K562 (cell line): ENCODE results near the gene COG7. TPM values are rescaled to one million over a fixed set of nuclear protein-coding genes. Genes with fewer than 3 reads are reported as not detected.

Experiments
- ATAC-seq: fragments of 200-7000 bp; cut with Tn5 transposase; 3 replicates; pipeline ENCODE4 v1.9.1; 2020; ENCODE audit warnings: moderate library complexity
- BruUV-seq: library from RNA; stranded (reverse); fragments of 400-500 nt; replicated peaks from 2 replicates; lab custom pipeline; 2021; lab: Mats Ljungman, UMichigan
- CTCF ChIA-PET: fragments of 300-600 bp; formaldehyde crosslinking; extraction: SDS; loops from one replicate; lab custom pipeline; 2021; ENCODE audit warnings: low intra/inter-chr PET ratio; lab: Yijun Ruan, JAX
- POLR2A ChIA-PET: fragments of 300-600, 350-650 bp; sonication (Branson Sonifier 250); formaldehyde crosslinking; extraction: SDS; loops from one replicate; lab custom pipeline; 2021; ENCODE audit warnings: antibody characterized with exemption, inconsistent platforms; lab: Yijun Ruan, JAX
- DNase-seq, 4 experiments: peaks; one replicate each; pipeline versions ENCODE4 v3.0.0 to v3.0.0-alpha.2; 2011 to 2018; ENCODE audit warnings: low spot score in 3 of 4, mixed read lengths in 3 of 4; ENCODE audit errors: extremely low read depth in 1 of 4
- FAIRE-seq: peaks from 2 replicates; lab custom pipeline; 2011; peaks lifted over from hg19 to GRCh38; lab: Jason Lieb, UNC
- H2AFZ ChIP-seq: 2 replicates; pipeline ENCODE4 v1.6.0; 2011; ENCODE audit warnings: low read depth, low read length, control low read depth, inconsistent platforms
- H3K27ac ChIP-seq: fragments of 200-600 bp; 3 replicates; pipeline ENCODE4 v1.8.0; 2011; ENCODE audit warnings: low read depth, mild to moderate bottlenecking, control low read depth, inconsistent platforms, low read length, moderate library complexity, mixed read lengths; ENCODE audit errors: extremely low read depth
- H3K27me3 ChIP-seq, 2 experiments: fragments of 300-600 bp in 1 of 2; 2 replicates in 1 of 2; 3 replicates in 1 of 2; pipeline versions ENCODE4 v1.6.0 to v1.8.0; 2011; ENCODE audit warnings: inconsistent platforms in 2 of 2, low read length in 2 of 2, mild to moderate bottlenecking in 1 of 2, mixed read lengths in 1 of 2, moderate library complexity in 1 of 2; ENCODE audit not compliant: control insufficient read depth in 2 of 2, insufficient read depth in 2 of 2
- H3K36me3 ChIP-seq: fragments of 300-600 bp; 3 replicates; pipeline ENCODE4 v1.8.0; 2011; ENCODE audit warnings: mild to moderate bottlenecking, low read length, inconsistent platforms; ENCODE audit not compliant: control insufficient read depth, insufficient read depth
- H3K4me1 ChIP-seq, 2 experiments: fragments of 200-600 bp in 1 of 2; replicated peaks in 1 of 2; 2 replicates in 1 of 2; 3 replicates in 1 of 2; pipeline versions ENCODE4 v1.5.1 to v1.8.0; 2011; ENCODE audit warnings: inconsistent platforms in 2 of 2, low read length in 2 of 2, mild to moderate bottlenecking in 1 of 2, mixed read lengths in 1 of 2, moderate library complexity in 1 of 2; ENCODE audit not compliant: control insufficient read depth in 2 of 2, insufficient read depth in 2 of 2
- H3K4me2 ChIP-seq: 2 replicates; pipeline ENCODE4 v1.6.1; 2011; ENCODE audit warnings: low read length, control low read depth, inconsistent platforms, mixed read lengths; ENCODE audit not compliant: insufficient read depth
- H3K4me3 ChIP-seq: fragments of 200-600 bp; sonication (generic), shearing (Covaris generic); 2 replicates; pipeline ENCODE4 v1.5.1; 2016; ENCODE audit warnings: control low read depth, inconsistent platforms
- H3K79me2 ChIP-seq: fragments of 200-600 bp; 3 replicates; pipeline ENCODE4 v1.8.0; 2011; ENCODE audit warnings: low read length, inconsistent platforms; ENCODE audit not compliant: control insufficient read depth, insufficient read depth
- H3K9ac ChIP-seq, 2 experiments: 2 replicates each; pipeline versions ENCODE4 v1.6.0 to v1.6.1; 2011; ENCODE audit warnings: low read depth in 2 of 2, low read length in 2 of 2, control low read depth in 1 of 2, inconsistent platforms in 1 of 2, mild to moderate bottlenecking in 1 of 2, mixed read lengths in 1 of 2; ENCODE audit not compliant: insufficient read depth in 1 of 2
- H3K9me1 ChIP-seq: one replicate; pipeline ENCODE4 v1.6.0; 2011; ENCODE audit warnings: inconsistent platforms, mild to moderate bottlenecking, low read length, moderate library complexity; ENCODE audit not compliant: control insufficient read depth, insufficient read depth
- H3K9me3 ChIP-seq: replicated peaks from 2 replicates; pipeline ENCODE4 v1.5.1; 2011; ENCODE audit warnings: low read depth, low read length, inconsistent platforms; ENCODE audit not compliant: control insufficient read depth, insufficient read depth
- H4K20me1 ChIP-seq: replicated peaks from 2 replicates; pipeline ENCODE4 v1.6.1; 2011; ENCODE audit warnings: low read length, inconsistent platforms, mixed read lengths; ENCODE audit not compliant: control insufficient read depth, insufficient read depth
- ARHGAP35 ChIP-seq: fragments of 450-650 bp; IDR thresholded peaks from 2 replicates; pipeline ENCODE4 v1.6.1; 2018; ENCODE audit not compliant: partially characterized antibody
- CBX1 ChIP-seq: sonication (generic); IDR thresholded peaks from 2 replicates; pipeline ENCODE4 v1.6.1; 2016; ENCODE audit warnings: antibody characterized with exemption, low read depth, mild to moderate bottlenecking
- CBX5 ChIP-seq: IDR thresholded peaks from 2 replicates; pipeline ENCODE4 v1.6.1; 2014; ENCODE audit warnings: low read depth, borderline replicate concordance
- E4F1 ChIP-seq: fragments of 250-450 bp; sonication (Bioruptor Pico); IDR thresholded peaks from 2 replicates; pipeline ENCODE4 v1.5.0; 2021; ENCODE audit warnings: mild to moderate bottlenecking, borderline replicate concordance
- FOXK2 ChIP-seq, 2 experiments: fragments of 450-650 bp; IDR thresholded peaks in 1 of 2; conservative IDR thresholded peaks in 1 of 2; 2 replicates each; pipeline ENCODE4 v1.6.1; 2016; ENCODE audit warnings: low read depth in 2 of 2, mild to moderate bottlenecking in 1 of 2
- KAT8 ChIP-seq: fragments of 450-650 bp; IDR thresholded peaks from 2 replicates; pipeline ENCODE4 v1.6.1; 2016; ENCODE audit warnings: low read depth, mild to moderate bottlenecking
- MAFF ChIP-seq: IDR thresholded peaks from 2 replicates; pipeline ENCODE4 v1.6.1; 2012; ENCODE audit warnings: low read length, improper control_type of control experiment
- ZNF121 ChIP-seq: sonication (generic); formaldehyde crosslinking; conservative IDR thresholded peaks from 2 replicates; pipeline ENCODE4 v1.8.0; 2022; ENCODE audit warnings: missing genetic modification reagents
- WGBS: fragments of 100-300 bp; shearing (Covaris generic); methylation state at CpG from one replicate; pipeline ENCODE4 v1.1.6; 2016; ENCODE audit warnings: low coverage, mixed read lengths; ENCODE audit not compliant: insufficient coverage; ENCODE audit errors: missing lambda C conversion rate; 5-methylcytosine and 5-hydroxymethylcytosine counted together
- in situ Hi-C: fragments of 300-500 bp; cut with MboI; formaldehyde crosslinking; loops from 4 replicates; pipeline ENCODE4 v1.15.0; 2018; ENCODE audit warnings: inconsistent platforms, mixed read lengths
- intact Hi-C: fragments of 100-400 bp; cut with micrococcal nuclease; formaldehyde crosslinking; loops from 2 replicates; pipeline ENCODE4 v1.14.2; 2022
- polyA plus RNA-seq, 8 experiments: library from polyadenylated mRNA; depleted of rRNA in 4 of 8; stranded (reverse) in 5 of 8; unstranded in 3 of 8; fragments of >200 nt; fragmentation: Nextera tagmentation in 2 of 8; fragmentation: Illumina TruSeq in 1 of 8; extraction: Ambion mirVana in 2 of 8; extraction: Trizol in 1 of 8; gene quantifications; 2 replicates each; pipeline versions ENCODE4 v1.2.1 to v1.2.3, GENCODE V29; 2011 to 2014; ENCODE audit warnings: inconsistent platforms in 1 of 8, missing spikeins in 1 of 8
- total RNA-seq, 7 experiments: library from RNA; depleted of rRNA in 6 of 7; stranded (reverse); fragments of >200 nt in 6 of 7; fragmentation: Illumina TruSeq in 2 of 7; extraction: Trizol in 2 of 7; gene quantifications; 2 replicates each; pipeline versions ENCODE4 v1.2.1 to v1.2.3, GENCODE V29; 2011 to 2021; ENCODE audit warnings: low replicate concordance in 1 of 7
- TF ChIP-seq, protein P1 (sequence below), 3 experiments: fragments of 200-800 bp in 1 of 3; fragments of 250-450 bp in 1 of 3; fragments of 450-650 bp in 1 of 3; sonication (Bioruptor Pico) in 1 of 3; sonication (Bioruptor generic) in 1 of 3; formaldehyde crosslinking in 1 of 3; IDR thresholded peaks; 2 replicates each; pipeline versions ENCODE4 v1.6.1 to v1.8.0; 2016 to 2022; ENCODE audit warnings: mild to moderate bottlenecking in 2 of 3, missing genetic modification characterization in 2 of 3, missing compliant biosample characterization in 1 of 3, moderate library complexity in 1 of 3

The COG7 gene
- total and polyA plus RNA-seq, 9 of the 15 experiments (the other 6 are each of a cell fraction or from before 2014, with no cell fraction given) = 3.8 to 17.6 (median 13.4) TPM

GRCh38 chr16:23482778-23483177 is 29.8 kb upstream of the COG7 start:
- H4K20me1 ChIP-seq = peaks cover 11% of the 10 kb centered on the region; the same call in 1 of the 2 replicates
- no peaks in the 10 kb centered on the region for H3K9me3 ChIP-seq
- H3K79me2 ChIP-seq = no peaks in the 10 kb centered on the region
- H3K9ac ChIP-seq = no peak overlapping the region
- no TSS peak for BruUV-seq
- DNase-seq (no peak), ATAC-seq (no peak), FAIRE-seq (no peak)
- ChIA-PET POLR2A (interaction anchor here (0.6 to 1.4 kb wide), 3 partner anchors 9 to 47 kb away, joined by 3 to 5 read pairs (median 3); no protein-coding TSS in a partner anchor), CTCF (no interaction called here)
- intact Hi-C loops = no loop called here
- H3K27ac ChIP-seq = no peak overlapping the region
- no peak overlapping the region for H3K4me2 ChIP-seq
- no peaks in the 10 kb centered on the region for H3K4me1 ChIP-seq
- TF ChIP-seq ZNF121 (CRISPR knock-in tag) (no peak), FOXK2 (conservative IDR thresholded peaks at IDR 0.05 in 1 of 2, IDR thresholded peaks at IDR 0.05 in 1 of 2; ENCODE audit: low read depth in 2 of 2) (no peak), MAFF (no peak), CBX5 (no peak), ARHGAP35 (no peak), E4F1 (no peak), KAT8 (no peak), CBX1 (no peak)
- TF ChIP-seq, protein P1, sequence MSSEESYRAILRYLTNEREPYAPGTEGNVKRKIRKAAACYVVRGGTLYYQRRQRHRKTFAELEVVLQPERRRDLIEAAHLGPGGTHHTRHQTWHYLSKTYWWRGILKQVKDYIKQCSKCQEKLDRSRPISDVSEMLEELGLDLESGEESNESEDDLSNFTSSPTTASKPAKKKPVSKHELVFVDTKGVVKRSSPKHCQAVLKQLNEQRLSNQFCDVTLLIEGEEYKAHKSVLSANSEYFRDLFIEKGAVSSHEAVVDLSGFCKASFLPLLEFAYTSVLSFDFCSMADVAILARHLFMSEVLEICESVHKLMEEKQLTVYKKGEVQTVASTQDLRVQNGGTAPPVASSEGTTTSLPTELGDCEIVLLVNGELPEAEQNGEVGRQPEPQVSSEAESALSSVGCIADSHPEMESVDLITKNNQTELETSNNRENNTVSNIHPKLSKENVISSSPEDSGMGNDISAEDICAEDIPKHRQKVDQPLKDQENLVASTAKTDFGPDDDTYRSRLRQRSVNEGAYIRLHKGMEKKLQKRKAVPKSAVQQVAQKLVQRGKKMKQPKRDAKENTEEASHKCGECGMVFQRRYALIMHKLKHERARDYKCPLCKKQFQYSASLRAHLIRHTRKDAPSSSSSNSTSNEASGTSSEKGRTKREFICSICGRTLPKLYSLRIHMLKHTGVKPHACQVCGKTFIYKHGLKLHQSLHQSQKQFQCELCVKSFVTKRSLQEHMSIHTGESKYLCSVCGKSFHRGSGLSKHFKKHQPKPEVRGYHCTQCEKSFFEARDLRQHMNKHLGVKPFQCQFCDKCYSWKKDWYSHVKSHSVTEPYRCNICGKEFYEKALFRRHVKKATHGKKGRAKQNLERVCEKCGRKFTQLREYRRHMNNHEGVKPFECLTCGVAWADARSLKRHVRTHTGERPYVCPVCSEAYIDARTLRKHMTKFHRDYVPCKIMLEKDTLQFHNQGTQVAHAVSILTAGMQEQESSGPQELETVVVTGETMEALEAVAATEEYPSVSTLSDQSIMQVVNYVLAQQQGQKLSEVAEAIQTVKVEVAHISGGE (CRISPR knock-in tag; IDR thresholded peaks at IDR 0.05) = no peak
- H3K27me3 ChIP-seq = no peaks in the 10 kb centered on the region
- 94% methylated on average over 14 of the region's 14 CpGs for WGBS
- H2AFZ ChIP-seq = no peak overlapping the region
- peaks cover 2% of the 10 kb centered on the region for H3K9me1 ChIP-seq
- in situ Hi-C loops = no loop called here
- H3K4me3 ChIP-seq = no peak overlapping the region
- H3K36me3 ChIP-seq = peaks cover 91% of the 10 kb centered on the region
